GM12891 (cell line): ENCODE results near the gene CA9.

Experiments
- PAX5 ChIP-seq: IDR thresholded peaks from 2 replicates; pipeline ENCODE4 v1.6.1; 2011; ENCODE audit warnings: low read length, moderate library complexity, mild to moderate bottlenecking; ENCODE audit not compliant: insufficient read depth, severe bottlenecking
- POLR2A ChIP-seq: IDR thresholded peaks from 2 replicates; pipeline ENCODE4 v1.6.1; 2011; ENCODE audit warnings: low read depth, low read length, control low read depth
- TAF1 ChIP-seq: IDR thresholded peaks from 2 replicates; pipeline ENCODE4 v1.6.1; 2011; ENCODE audit warnings: low read depth, low read length, control low read depth

DNA sequence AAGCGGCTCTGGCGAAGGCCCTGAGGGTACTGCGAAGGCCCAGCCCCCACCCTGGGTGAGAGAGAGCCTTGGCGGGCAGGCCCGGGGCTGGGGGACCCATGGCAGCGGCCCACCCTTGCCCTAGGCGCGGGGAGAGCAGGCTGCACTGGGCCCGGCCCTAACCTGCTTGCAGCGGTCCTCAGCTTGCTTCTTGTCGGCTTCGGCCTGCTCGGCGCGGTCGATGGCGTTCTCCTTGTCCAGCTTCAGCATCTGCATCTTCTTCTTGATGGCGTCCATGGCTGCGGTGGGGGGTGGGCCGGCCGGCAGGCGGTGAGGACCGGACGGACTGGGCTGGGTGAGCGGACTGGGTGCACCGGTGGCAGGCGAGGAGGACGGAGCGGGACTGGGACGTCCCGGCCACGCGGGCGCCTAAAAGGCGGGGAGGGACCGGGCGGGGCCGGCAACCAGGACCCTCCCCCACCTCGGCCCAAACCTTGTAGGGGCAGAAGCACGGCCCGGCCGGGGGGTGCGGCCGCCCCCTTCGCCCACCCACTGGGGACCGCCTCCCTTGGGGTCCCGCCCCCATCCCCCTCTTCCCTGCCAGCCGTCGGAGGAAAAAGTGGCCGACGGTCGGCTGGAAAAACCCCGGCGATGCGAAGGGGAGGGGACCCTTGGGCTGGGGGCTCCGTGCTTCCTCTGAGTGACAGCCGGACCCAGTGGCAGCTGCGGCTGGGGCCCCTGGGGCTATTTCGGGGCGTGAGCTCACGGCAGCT lies 16.0 kb downstream of the CA9 start, which contains the start of gene TPM2:
- TF ChIP-seq TAF1, result no peak
- TF ChIP-seq POLR2A, result peak; percentile 44; the same call in 1 of the 2 replicates
- TF ChIP-seq PAX5, result no peak
